ENCODE measurements around the gene TINAGL1.

DNA sequence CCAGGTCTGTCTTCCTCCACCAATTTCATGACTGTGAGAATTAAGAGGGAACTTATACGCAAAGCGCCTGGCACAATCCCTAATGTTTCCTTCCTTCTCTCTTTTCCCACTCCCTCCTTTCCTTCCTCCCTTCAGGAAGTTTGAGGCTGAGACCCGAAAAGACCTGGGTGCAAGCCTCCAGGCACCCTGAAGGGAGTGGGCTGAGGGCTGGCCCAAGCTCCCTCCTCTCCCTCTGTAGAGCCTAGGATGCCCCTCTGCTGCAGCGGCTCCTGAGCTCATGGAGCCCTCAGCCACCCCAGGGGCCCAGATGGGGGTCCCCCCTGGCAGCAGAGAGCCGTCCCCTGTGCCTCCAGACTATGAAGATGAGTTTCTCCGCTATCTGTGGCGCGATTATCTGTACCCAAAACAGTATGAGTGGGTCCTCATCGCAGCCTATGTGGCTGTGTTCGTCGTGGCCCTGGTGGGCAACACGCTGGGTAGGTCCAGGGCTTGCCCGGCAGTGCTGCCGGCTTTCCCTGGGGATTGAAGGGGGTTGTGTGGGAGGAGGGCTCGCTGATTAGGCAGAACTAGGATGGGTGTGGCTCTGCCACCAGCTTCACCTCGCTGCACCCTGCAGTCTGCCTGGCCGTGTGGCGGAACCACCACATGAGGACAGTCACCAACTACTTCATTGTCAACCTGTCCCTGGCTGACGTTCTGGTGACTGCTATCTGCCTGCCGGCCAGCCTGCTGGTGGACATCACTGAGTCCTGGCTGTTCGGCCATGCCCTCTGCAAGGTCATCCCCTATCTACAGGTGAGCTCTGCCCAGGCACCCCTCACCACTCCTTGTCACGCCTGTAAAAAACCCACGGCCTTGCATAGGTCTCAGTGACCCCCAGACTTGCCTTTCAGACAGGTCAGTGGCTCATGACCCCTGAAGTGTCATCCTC is 42.9 kb downstream of the TINAGL1 start:
- TF ChIP-seq, protein P1, sequence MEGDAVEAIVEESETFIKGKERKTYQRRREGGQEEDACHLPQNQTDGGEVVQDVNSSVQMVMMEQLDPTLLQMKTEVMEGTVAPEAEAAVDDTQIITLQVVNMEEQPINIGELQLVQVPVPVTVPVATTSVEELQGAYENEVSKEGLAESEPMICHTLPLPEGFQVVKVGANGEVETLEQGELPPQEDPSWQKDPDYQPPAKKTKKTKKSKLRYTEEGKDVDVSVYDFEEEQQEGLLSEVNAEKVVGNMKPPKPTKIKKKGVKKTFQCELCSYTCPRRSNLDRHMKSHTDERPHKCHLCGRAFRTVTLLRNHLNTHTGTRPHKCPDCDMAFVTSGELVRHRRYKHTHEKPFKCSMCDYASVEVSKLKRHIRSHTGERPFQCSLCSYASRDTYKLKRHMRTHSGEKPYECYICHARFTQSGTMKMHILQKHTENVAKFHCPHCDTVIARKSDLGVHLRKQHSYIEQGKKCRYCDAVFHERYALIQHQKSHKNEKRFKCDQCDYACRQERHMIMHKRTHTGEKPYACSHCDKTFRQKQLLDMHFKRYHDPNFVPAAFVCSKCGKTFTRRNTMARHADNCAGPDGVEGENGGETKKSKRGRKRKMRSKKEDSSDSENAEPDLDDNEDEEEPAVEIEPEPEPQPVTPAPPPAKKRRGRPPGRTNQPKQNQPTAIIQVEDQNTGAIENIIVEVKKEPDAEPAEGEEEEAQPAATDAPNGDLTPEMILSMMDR (IDR thresholded peaks at IDR 0.05) = no peak
- TF ChIP-seq POLR2A (IDR thresholded peaks at IDR 0.05) = no peak
- no peak for TF ChIP-seq POLR2AphosphoS5 (IDR thresholded peaks at IDR 0.05)

All from gastroesophageal sphincter (tissue), 3 donors.